Measurements from ENCODE around the gene PFKFB2. TPM values are rescaled to one million over a fixed set of nuclear protein-coding genes. Genes with fewer than 3 reads are reported as not detected.

The PFKFB2 gene
- polyA plus RNA-seq, 1 donor from 2014 or later: 9.8 TPM

DNA sequence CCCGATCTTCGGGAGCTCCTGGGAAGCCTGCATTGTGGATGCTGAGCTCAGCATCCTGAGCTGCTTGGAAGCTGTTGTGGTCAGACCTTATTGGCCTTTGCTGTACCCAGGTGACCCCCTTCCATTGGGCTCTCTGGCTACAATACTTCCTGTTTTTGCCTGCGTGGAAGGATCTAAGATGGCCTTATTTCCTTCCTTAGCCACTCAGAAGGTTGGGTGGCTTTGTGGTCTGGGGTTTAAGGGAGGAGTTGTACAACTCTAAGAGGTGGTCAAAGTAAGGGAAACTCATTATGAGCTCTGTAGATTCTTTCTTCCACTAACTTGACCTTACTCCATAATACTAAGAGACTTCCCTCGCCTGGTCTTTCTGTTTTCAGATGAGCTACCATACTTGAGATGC lies 17.7 kb downstream of the PFKFB2 start:
- Histone ChIP-seq H4K20me1 (ENCODE audit: insufficient read depth) (no peaks in the 10 kb centered on the region), H3K79me2 (replicated peaks; ENCODE audit: insufficient read depth, low read length) (no peaks in the 10 kb centered on the region), H3K9me3 (ENCODE audit: low read length) (no peaks in the 10 kb centered on the region), H3K9me2 (ENCODE audit: insufficient read depth, low read length) (no peaks in the 10 kb centered on the region), H3K27me3 (ENCODE audit: insufficient read depth, low read depth, low read length) (no peaks in the 10 kb centered on the region), H3K9ac (ENCODE audit: low read length) (no peak overlapping the region), H2AFZ (ENCODE audit: low read depth, low read length) (no peak overlapping the region), H3K27ac (ENCODE audit: low read length) (no peak overlapping the region), H3K36me3 (ENCODE audit: insufficient read depth, low read length) (no peaks in the 10 kb centered on the region), H3K4me3 (ENCODE audit: low read length) (no peak overlapping the region), H3F3A (ENCODE audit: insufficient read depth, low read length, poor library complexity, severe bottlenecking) (no peaks in the 10 kb centered on the region), H3K4me2 (ENCODE audit: low read length) (no peak overlapping the region)
- TF ChIP-seq RAD21 (conservative IDR thresholded peaks at IDR 0.05) (no peak), SMC3 (conservative IDR thresholded peaks at IDR 0.05; ENCODE audit: poor library complexity) (no peak), EP300 (conservative IDR thresholded peaks at IDR 0.05; ENCODE audit: poor library complexity, severe bottlenecking) (no peak), MXI1 (conservative IDR thresholded peaks at IDR 0.05; ENCODE audit: poor library complexity, severe bottlenecking) (no peak), EZH2 (IDR thresholded peaks at IDR 0.05; ENCODE audit: borderline replicate concordance, insufficient read depth, low read length, poor library complexity, severe bottlenecking) (no peak), POLR2AphosphoS5 (IDR thresholded peaks at IDR 0.05) (no peak), TAF1 (IDR thresholded peaks at IDR 0.05; ENCODE audit: low read depth) (no peak)
- TF ChIP-seq, protein P1, sequence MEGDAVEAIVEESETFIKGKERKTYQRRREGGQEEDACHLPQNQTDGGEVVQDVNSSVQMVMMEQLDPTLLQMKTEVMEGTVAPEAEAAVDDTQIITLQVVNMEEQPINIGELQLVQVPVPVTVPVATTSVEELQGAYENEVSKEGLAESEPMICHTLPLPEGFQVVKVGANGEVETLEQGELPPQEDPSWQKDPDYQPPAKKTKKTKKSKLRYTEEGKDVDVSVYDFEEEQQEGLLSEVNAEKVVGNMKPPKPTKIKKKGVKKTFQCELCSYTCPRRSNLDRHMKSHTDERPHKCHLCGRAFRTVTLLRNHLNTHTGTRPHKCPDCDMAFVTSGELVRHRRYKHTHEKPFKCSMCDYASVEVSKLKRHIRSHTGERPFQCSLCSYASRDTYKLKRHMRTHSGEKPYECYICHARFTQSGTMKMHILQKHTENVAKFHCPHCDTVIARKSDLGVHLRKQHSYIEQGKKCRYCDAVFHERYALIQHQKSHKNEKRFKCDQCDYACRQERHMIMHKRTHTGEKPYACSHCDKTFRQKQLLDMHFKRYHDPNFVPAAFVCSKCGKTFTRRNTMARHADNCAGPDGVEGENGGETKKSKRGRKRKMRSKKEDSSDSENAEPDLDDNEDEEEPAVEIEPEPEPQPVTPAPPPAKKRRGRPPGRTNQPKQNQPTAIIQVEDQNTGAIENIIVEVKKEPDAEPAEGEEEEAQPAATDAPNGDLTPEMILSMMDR (IDR thresholded peaks at IDR 0.05; ENCODE audit: poor library complexity, severe bottlenecking): no peak
- TF ChIP-seq, protein P2, sequence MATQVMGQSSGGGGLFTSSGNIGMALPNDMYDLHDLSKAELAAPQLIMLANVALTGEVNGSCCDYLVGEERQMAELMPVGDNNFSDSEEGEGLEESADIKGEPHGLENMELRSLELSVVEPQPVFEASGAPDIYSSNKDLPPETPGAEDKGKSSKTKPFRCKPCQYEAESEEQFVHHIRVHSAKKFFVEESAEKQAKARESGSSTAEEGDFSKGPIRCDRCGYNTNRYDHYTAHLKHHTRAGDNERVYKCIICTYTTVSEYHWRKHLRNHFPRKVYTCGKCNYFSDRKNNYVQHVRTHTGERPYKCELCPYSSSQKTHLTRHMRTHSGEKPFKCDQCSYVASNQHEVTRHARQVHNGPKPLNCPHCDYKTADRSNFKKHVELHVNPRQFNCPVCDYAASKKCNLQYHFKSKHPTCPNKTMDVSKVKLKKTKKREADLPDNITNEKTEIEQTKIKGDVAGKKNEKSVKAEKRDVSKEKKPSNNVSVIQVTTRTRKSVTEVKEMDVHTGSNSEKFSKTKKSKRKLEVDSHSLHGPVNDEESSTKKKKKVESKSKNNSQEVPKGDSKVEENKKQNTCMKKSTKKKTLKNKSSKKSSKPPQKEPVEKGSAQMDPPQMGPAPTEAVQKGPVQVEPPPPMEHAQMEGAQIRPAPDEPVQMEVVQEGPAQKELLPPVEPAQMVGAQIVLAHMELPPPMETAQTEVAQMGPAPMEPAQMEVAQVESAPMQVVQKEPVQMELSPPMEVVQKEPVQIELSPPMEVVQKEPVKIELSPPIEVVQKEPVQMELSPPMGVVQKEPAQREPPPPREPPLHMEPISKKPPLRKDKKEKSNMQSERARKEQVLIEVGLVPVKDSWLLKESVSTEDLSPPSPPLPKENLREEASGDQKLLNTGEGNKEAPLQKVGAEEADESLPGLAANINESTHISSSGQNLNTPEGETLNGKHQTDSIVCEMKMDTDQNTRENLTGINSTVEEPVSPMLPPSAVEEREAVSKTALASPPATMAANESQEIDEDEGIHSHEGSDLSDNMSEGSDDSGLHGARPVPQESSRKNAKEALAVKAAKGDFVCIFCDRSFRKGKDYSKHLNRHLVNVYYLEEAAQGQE (IDR thresholded peaks at IDR 0.05; ENCODE audit: borderline replicate concordance): no peak

DNA sequence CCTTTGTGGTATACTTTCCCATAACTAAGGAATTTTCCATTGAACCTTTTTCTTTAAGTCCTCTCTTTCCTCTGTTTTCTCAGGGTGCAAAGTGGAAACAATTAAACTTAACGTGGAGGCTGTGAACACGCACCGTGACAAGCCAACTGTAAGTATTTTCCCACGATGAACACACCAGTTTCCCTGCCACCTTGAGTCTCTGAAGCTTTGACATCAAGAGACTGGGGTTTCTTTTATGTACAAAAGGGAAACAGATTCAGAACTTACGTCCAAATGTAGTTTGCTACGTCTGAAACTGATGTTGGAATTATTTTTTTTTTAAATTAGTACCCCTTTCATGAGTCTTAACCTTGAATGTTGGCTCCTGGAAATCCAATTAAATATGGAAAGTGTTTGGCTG lies 18.4 kb downstream of the PFKFB2 start:
- TF ChIP-seq RAD21 (conservative IDR thresholded peaks at IDR 0.05) (no peak), SMC3 (conservative IDR thresholded peaks at IDR 0.05; ENCODE audit: poor library complexity) (no peak), MXI1 (conservative IDR thresholded peaks at IDR 0.05; ENCODE audit: poor library complexity, severe bottlenecking) (no peak), POLR2AphosphoS5 (IDR thresholded peaks at IDR 0.05) (no peak), TAF1 (IDR thresholded peaks at IDR 0.05; ENCODE audit: low read depth) (no peak), EZH2 (IDR thresholded peaks at IDR 0.05; ENCODE audit: borderline replicate concordance, insufficient read depth, low read length, poor library complexity, severe bottlenecking) (no peak), EP300 (conservative IDR thresholded peaks at IDR 0.05; ENCODE audit: poor library complexity, severe bottlenecking) (no peak)
- TF ChIP-seq, protein P1 (IDR thresholded peaks at IDR 0.05; ENCODE audit: poor library complexity, severe bottlenecking): no peak
- TF ChIP-seq, protein P2 (IDR thresholded peaks at IDR 0.05; ENCODE audit: borderline replicate concordance): no peak
- no peaks in the 10 kb centered on the region for H3F3A ChIP-seq (ENCODE audit: insufficient read depth, low read length, poor library complexity, severe bottlenecking)
- H3K79me2 ChIP-seq (replicated peaks; ENCODE audit: insufficient read depth, low read length): no peaks in the 10 kb centered on the region
- no peak overlapping the region for H3K4me2 ChIP-seq (ENCODE audit: low read length)
- no peaks in the 10 kb centered on the region for H4K20me1 ChIP-seq (ENCODE audit: insufficient read depth)
- no peaks in the 10 kb centered on the region for H3K36me3 ChIP-seq (ENCODE audit: insufficient read depth, low read length)
- no peaks in the 10 kb centered on the region for H3K9me2 ChIP-seq (ENCODE audit: insufficient read depth, low read length)
- no peak overlapping the region for H3K9ac ChIP-seq (ENCODE audit: low read length)
- no peak overlapping the region for H3K27ac ChIP-seq (ENCODE audit: low read length)
- no peaks in the 10 kb centered on the region for H3K27me3 ChIP-seq (ENCODE audit: insufficient read depth, low read depth, low read length)
- no peak overlapping the region for H2AFZ ChIP-seq (ENCODE audit: low read depth, low read length)
- no peak overlapping the region for H3K4me3 ChIP-seq (ENCODE audit: low read length)
- H3K9me3 ChIP-seq (ENCODE audit: low read length): no peaks in the 10 kb centered on the region
